ENCODE results near the gene SHISA6.
A peak's percentile ranks its signal among the peaks of the same experiment; 100 is the strongest.

The SHISA6 gene

DNA sequence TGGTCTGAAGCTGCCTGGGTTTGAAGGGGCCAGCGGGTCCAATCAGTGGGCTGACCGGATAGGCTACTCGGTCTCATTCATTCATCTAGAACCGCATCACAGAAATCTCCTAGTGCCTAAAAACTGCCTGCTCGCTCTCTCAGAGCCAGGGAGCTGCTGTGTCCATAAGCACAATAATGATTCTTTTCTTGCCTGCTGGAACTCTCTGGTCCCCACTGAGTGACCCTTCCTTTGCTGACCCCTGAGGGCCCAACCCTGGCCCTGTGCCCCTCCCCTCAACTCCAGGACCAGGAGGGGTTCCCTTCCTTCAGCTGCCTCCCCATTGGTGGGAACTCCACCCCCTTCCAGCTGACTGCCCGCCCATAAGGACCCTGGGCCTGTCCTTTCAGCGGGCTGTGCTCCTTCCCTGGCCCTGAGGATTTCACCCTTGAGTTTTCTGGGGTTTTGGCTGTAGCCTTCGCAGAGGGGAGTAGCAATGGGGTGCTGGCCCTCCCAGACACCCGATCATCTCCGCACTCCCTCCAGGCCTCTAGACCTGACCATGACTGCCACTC, 317.7 kb downstream of the SHISA6 start:
- TF ChIP-seq, protein P1, sequence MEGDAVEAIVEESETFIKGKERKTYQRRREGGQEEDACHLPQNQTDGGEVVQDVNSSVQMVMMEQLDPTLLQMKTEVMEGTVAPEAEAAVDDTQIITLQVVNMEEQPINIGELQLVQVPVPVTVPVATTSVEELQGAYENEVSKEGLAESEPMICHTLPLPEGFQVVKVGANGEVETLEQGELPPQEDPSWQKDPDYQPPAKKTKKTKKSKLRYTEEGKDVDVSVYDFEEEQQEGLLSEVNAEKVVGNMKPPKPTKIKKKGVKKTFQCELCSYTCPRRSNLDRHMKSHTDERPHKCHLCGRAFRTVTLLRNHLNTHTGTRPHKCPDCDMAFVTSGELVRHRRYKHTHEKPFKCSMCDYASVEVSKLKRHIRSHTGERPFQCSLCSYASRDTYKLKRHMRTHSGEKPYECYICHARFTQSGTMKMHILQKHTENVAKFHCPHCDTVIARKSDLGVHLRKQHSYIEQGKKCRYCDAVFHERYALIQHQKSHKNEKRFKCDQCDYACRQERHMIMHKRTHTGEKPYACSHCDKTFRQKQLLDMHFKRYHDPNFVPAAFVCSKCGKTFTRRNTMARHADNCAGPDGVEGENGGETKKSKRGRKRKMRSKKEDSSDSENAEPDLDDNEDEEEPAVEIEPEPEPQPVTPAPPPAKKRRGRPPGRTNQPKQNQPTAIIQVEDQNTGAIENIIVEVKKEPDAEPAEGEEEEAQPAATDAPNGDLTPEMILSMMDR (IDR thresholded peaks at IDR 0.05; ENCODE audit: borderline replicate concordance, control extremely low read depth, extremely low read depth, insufficient read depth, missing control alignments): no peak
- peak; percentile 21 for DNase-seq (ENCODE audit: low spot score)
- in situ Hi-C loops (cut with MboI; ENCODE audit: low sequenced_read_pairs, unreplicated experiment): no loop called here

DNA sequence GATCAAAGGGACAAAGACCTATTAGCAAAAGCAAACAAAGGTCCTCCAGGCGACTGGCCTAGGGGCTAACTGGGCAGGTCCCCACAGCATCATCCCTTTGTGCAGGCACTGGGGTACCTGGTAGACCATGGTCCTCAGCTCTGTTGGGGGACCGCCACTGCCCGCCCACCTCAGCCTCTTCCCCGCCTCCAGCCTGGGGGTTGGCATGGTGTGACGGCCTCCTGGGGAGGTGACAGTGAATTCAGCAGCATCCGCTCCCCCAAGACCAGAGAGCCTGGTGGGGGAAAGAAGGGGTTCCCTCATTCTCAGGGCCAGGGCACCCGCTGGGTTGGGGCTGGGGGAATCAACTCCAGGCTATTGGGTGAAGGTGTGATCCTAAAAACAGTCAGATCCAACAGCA, 318.6 kb downstream of the SHISA6 start:
- TF ChIP-seq, protein P1 (IDR thresholded peaks at IDR 0.05; ENCODE audit: borderline replicate concordance, control extremely low read depth, extremely low read depth, insufficient read depth, missing control alignments): no peak
- in situ Hi-C loops (cut with MboI; ENCODE audit: low sequenced_read_pairs, unreplicated experiment): no loop called here
- no peak for DNase-seq (ENCODE audit: low spot score)

DNA sequence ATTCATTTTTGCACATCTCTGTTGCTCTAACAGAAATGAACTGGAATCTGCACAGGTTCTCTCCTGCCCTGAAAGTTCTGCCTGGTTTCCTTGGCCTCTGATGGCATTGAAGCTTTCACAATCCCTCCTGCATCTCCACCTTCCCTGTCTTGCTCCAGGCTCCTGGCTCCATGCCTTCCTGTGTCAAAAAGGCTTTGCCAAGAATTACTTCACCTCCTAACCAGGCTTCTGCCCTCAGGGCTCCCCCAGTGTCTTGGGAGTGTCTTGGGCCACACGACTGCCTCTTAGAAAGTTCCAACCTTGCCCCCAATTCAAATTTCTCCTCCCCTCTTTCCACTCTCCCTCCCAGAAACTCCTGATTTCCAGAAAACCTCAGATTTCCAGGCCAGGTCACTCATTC, 320.3 kb downstream of the SHISA6 start:
- TF ChIP-seq, protein P1 (IDR thresholded peaks at IDR 0.05; ENCODE audit: borderline replicate concordance, control extremely low read depth, extremely low read depth, insufficient read depth, missing control alignments): no peak
- in situ Hi-C loops (cut with MboI; ENCODE audit: low sequenced_read_pairs, unreplicated experiment): no loop called here
- no peak for DNase-seq (ENCODE audit: low spot score)

- TF ChIP-seq, protein P1 (IDR thresholded peaks at IDR 0.05; ENCODE audit: borderline replicate concordance, control extremely low read depth, extremely low read depth, insufficient read depth, missing control alignments): no peak
- in situ Hi-C loops (cut with MboI; ENCODE audit: low sequenced_read_pairs, unreplicated experiment): no loop called here
- DNase-seq (ENCODE audit: low spot score): no peak
Observed at GRCh38 chr17:11561702-11562101, 320.7 kb downstream of the SHISA6 start.

- TF ChIP-seq, protein P1 (IDR thresholded peaks at IDR 0.05; ENCODE audit: borderline replicate concordance, control extremely low read depth, extremely low read depth, insufficient read depth, missing control alignments): no peak
- in situ Hi-C loops (cut with MboI; ENCODE audit: low sequenced_read_pairs, unreplicated experiment): no loop called here
- no peak for DNase-seq (ENCODE audit: low spot score)
Observed at GRCh38 chr17:11564589-11565380, 323.8 kb downstream of the SHISA6 start.

DNA sequence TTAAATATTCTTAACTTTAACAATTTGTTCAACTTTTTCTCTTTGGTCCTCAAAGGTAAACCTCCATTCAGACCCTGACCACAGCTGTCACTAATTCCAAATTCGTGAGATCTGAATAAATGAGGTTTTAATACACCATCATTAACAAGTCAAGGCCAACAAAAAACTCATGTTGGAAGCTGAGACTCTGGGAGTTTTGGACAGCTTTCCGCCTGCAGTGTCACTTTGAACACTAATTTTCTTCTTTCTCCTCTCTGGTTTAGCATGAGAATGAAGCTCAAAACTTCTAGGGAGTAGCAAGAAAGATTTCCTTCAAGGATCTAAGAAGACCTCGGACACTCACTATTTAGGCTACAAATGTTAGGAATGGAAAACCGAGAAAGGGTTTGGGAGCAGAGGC, 324.6 kb downstream of the SHISA6 start:
- TF ChIP-seq, protein P1 (IDR thresholded peaks at IDR 0.05; ENCODE audit: borderline replicate concordance, control extremely low read depth, extremely low read depth, insufficient read depth, missing control alignments): no peak
- no peak for DNase-seq (ENCODE audit: low spot score)
- in situ Hi-C loops (cut with MboI; ENCODE audit: low sequenced_read_pairs, unreplicated experiment): no loop called here

Data from GM13976 (cell line).